COR-L47 (cell line): ENCODE data around the gene ZNF484.
"Not testable (repeated sequence)": the region's sequence is repeated elsewhere in the genome, so short reads cannot be mapped to it uniquely, and the experiment has no call there.

Experiments
- DNase-seq: peaks from one replicate; lab custom pipeline; 2025; lab: John Stamatoyannopoulos, UW

The ZNF484 gene

GRCh38 chr9:92877531-92878430, at the start of gene ZNF484:
ZNF484 (minus strand) TSS chr9:92878038; CDS start chr9:92875029, 3,009 bp downstream.
- peak; percentile 99 for DNase-seq

- DNase-seq: no peak
These were observed 42.6 kb upstream of the ZNF484 start for GRCh38 chr9:92920437-92920836.

DNA sequence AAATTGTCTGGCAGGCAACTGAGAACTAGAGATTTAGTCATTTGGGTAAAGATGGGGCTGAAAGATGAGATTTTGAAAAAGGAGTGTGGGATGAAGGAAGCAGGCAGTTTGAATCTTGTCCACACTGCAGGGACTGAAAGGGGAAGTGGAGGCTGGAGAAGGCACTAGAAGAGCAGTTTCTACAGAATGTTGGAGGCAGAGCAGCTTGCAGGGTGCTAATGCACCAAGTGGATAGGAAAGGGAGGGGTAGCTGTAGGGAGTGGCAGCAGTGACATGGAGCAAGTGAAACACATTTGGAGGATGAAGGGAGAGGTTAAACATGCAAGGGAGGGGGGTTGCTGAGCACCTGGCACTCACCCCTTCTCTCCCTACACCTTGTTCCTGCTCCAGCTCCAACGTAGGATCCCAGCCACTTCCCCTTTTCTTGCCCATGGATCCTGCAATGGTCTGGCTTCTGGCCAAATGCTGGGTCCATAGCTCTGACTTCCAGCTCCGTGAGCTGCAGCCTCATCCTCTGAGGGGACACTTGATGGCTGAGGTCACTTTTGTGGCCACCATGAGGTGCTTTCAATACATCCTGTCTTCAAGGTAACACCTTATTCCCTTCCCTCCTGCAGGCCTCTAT, 39.5 kb upstream of the ZNF484 start:
- no peak for DNase-seq

DNA sequence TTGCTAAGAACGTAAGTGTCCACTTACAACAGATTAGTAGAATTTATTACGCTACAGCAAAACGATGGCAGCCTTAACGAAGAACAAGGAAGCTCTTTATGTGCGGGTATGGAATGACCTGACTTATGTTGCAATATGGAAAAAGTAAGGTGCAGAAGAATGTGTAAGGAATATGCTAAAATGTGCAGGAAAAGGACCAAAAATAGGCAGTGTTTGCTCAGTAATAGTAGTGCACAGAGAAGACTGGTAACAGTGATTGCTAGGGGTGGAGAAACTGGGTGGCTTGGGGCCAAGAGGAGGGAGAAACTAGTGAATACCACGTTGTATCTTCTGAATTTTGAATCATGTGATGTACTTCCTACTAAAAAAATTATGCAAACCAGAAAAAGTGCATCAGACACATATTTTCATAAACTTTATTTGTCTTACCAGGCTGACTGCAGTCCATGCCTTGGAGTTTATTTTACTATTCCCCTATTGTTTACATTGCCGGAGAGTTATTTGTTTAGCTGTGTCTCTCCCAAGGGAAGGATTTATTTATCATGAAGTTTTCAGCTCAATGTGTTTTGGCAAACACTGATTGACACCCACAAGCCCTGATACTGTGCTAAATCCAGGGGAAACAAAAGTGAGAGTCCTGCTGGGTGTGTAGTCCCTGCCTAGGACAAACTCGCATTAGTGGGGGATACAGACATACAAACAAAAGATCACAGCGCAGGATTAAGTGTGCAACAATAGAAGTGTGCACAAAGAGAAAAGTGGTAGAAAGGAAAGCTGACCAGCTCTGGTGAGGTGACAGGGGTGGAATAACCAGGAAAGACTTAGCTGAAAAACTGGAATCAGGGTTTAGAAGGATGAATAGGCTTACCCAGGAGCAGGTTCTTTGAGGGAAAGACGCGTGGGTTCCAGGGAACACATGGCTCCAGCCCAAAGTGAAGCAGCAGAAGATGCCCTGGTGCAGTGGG, 34.0 kb upstream of the ZNF484 start:
- DNase-seq: peak; percentile 6

DNA sequence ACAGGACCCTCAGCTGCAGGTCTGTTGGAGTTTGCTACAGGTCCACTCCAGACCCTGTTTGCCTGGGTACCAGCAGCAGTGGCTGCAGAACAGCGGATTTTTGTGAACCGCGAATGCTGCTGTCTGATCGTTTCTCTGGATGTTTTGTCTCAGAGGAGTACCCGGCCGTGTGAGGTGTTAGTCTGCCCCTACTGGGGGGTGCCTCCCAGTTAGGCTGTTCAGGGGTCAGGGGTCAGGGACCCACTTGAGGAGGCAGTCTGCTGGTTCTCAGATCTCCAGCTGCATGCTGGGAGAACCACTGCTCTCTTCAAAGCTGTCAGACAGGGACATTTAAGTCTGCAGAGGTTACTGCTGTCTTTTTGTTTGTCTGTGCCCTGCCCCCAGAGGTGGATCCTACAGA, 27.3 kb upstream of the ZNF484 start:
- DNase-seq: not testable (repeated sequence)

DNA sequence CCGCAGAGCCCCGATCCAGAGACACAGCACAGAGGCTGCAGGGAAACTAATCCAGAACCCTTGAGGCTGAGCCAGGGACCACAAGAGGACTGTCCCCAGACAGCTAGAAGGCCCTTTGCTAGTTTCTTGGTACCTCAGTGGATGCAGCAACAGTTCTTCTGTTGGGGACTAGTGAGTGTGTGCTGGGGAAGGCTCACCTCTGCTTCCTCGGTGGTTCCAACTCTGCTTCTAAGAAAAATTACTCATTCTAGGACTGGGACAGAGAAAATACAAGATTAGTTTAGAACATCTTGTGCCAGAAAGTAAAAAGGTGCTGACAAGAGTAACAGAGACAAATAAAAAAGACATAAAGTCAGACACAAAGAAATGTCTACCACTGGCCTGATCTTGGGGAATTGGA, 19.5 kb upstream of the ZNF484 start:
- DNase-seq: no peak

- DNase-seq: peak; percentile 8
These were observed 18.1 kb upstream of the ZNF484 start for GRCh38 chr9:92895812-92896436.

GRCh38 chr9:92894711-92895362, 17.0 kb upstream of the ZNF484 start:
- DNase-seq: no peak

DNA sequence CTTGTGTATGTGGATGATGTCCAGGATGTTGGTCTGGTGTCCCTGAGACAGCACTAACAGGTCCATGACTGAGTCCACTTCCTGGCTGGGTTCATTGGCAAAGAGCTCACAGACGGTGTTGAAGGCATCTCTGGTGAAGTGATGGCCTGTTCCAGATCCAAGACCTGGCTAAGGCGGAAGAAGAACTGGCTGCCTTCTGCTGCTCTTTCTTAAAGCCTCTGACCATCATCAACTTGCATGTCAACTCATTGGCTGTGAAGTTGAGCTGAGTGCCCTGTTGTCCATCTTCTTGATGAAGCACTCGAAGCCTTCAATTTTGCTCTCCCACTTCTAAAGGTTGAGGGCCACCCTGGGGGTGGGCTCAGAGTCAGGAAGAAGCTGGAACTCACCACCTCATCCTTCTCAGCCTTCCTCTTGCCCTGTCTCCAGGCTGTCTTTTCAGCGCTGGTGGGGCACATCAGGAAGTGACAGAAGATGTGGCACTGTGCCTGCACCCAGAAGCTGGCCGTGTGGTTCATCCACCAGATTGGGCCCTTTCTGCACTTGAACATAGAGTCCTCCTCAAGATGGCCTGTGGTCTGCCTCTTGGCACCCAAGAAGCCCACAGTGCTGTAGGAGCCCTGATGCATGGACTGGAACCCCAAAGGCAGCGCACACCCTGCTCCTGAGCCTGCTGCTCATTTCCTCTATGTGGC, 16.2 kb upstream of the ZNF484 start:
- DNase-seq: not testable (repeated sequence)

DNA sequence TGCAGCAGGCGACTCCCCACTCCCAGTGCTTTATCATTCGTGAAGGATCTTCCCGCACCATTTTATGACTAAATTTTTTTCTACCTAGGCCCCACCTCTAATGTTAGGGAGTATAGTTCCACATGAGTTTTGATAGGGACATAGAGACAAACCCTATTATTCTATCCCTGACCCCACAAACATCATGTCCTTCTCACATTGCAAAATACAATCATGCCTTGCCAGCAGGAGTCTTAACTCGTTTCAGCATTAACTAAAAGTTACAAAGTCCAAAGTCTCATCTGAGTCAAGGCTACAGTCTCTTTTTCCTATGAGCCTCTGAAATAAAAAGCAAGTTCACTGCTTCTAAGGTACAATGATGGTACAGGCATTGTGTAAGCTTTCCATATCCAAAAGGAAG, 14.4 kb upstream of the ZNF484 start:
- DNase-seq: not testable (repeated sequence)

DNA sequence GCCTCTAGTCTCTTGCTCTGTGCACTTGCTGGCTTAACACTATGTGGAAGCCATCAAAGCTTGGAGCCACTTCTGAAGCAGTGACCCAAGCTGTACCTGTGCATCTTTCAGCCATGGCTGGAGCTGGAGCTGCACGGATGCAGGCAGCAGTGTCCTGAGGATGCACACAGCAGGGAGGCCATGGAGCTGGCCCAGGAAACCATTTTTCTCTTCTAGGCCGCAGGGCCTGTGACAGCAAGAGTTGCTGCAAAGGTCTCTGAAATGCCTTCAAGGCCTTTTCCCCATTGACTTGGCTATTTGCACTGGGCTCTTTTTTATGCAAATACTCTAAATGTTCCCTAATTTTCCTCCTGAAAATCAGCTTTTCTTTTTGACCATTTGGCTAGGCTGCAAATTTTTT, 12.9 kb upstream of the ZNF484 start:
- DNase-seq: no peak

GRCh38 chr9:92887880-92888338, 10.1 kb upstream of the ZNF484 start:
- DNase-seq: no peak

DNA sequence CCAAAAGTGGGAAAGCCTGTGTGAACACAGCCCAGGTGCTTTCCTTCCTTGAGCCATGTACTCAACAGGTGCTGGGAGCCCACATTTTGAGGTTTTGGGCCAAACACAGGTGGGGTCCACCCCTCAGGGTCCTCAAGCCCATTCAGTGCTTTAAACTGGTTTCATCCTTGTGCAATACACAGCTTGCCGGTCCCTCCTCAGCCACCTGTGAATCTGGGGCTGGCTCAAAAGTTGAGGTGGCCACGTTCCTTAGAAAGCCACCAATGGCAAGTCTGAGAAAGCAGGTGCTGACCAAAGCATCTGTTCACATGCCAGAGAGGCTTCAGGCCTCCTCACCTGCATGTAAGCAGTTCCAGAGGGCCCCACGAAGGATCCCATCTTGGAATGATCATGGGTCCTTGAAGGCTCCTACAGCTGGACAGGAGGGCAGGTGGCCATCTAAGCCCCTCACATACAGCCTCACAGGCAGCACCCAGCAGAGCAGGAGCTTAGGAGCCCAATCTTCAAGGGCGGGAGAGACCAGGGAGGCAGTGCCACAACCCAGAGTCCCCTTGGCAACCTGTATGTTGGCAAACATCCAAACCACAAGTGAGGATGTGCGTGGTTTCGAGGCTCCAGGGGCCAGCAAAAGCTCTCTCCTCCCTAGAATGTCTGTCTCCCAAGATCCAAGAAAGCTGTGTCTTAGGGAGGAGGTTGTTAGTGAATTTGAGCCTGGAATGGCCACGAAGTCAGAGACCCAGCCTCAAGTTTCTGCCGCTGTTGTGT, 9.2 kb upstream of the ZNF484 start:
- not testable (repeated sequence) for DNase-seq

DNA sequence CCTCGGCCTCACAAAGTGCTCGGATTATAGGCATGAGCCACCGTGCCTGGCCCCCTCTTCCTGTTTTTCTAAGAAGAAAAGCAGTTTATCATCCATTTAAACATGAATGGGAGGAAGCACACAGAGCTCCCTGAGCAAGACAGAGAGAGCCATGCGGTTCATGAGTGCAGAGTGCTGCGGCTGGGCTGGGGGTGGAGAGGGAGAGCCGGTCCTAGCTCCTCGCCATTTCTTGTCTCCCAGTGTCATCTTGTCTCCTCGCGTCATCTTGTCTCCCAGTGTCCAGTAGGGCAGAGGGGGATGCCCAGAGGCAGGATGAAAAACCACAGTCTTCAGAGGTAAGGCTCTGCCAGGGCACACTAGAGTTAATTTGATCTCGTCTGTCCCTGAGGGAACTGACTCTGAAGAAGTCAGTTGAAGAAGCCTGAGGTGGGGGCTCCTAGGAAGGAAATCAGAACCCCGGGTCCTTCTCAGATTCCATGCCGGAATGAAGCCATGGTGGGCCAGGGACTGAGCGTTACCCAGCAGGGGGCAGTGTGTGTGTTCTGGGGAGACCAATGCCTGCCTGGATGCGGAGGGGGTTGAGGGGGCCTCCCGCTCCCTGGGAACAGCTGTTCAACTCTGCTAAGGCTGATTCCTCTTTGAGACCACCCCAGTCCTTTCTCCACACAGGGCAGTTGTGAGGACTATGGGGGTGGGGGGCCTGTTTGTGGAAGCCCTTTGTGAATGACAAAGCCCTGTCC, 6.0 kb upstream of the ZNF484 start:
- not testable (repeated sequence) for DNase-seq

GRCh38 chr9:92882276-92882675, 4.4 kb upstream of the ZNF484 start:
- no peak for DNase-seq

DNA sequence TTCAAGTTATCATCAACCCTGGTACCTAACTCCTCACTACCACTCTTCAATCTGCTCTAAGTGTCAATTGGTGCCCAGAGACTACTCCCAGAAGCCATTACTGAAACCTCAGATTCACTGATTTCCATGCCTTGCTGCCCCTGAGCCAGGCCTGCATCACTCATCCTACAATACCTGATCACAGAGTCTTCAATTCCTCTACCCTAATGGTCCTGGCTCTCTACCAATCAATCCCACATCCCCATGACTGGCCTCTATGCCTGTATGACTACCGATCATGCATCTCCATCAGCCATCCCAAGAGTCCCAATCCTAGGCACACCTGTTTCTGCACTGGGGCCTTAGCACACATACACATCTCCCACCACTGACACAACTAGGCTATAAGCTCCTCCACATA, 2.5 kb downstream of the ZNF484 start:
- DNase-seq: no peak

- DNase-seq: no peak
These were observed 7.5 kb downstream of the ZNF484 start for GRCh38 chr9:92870289-92870688.

DNA sequence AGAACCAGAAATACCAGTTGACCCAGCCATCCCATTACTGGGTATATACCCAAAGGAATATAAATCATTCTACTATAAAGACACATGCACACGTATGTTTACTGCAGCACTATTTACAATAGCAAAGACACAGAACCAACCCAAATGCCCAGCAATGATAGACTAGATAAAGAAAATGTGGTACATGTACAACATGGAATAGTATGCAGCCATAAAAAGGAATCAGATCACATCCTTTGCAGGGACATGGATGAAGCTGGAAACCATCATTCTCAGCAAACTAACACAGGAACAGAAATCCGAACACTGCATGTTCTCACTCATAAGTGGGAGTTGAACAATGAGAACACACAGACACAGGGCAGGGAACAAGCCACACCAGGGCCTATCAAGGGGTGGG, 11.2 kb downstream of the ZNF484 start:
- not testable (repeated sequence) for DNase-seq

GRCh38 chr9:92864152-92864551, 13.7 kb downstream of the ZNF484 start:
- DNase-seq: no peak
